Lower leg skin (tissue), 3 donors: ENCODE data around the gene RBM14.

Experiments used
- CTCF ChIP-seq, 3 donors: fragments of 450-650 bp; IDR thresholded peaks; one replicate each; pipeline ENCODE4 v1.5.1; 2016; ENCODE audit warnings: antibody characterized with exemption in 3 of 3, mild to moderate bottlenecking in 3 of 3, moderate library complexity in 2 of 3
- POLR2A ChIP-seq, 2 donors: fragments of 450-650 bp; IDR thresholded peaks; one replicate each; pipeline ENCODE4 v1.6.1; 2016 to 2017; ENCODE audit warnings: antibody characterized with exemption in 2 of 2, mild to moderate bottlenecking in 1 of 2, moderate library complexity in 1 of 2

GRCh38 chr11:66670816-66671215 is 54.4 kb downstream of the RBM14 start:
- no peak for TF ChIP-seq CTCF (IDR thresholded peaks at IDR 0.05)
- no peak for TF ChIP-seq POLR2A (IDR thresholded peaks at IDR 0.05)
